HG03025 (cell line): ENCODE data around the gene ADRA1B.

ENCODE experiments used
- ATAC-seq: cut with Tn5 transposase; IDR thresholded peaks from one replicate; pipeline ENCODE4 v1.9.1; 2021; ENCODE audit warnings: mild to moderate bottlenecking, moderate library complexity; ENCODE audit not compliant: unreplicated experiment, low FRiP score

ADRA1B gene

DNA sequence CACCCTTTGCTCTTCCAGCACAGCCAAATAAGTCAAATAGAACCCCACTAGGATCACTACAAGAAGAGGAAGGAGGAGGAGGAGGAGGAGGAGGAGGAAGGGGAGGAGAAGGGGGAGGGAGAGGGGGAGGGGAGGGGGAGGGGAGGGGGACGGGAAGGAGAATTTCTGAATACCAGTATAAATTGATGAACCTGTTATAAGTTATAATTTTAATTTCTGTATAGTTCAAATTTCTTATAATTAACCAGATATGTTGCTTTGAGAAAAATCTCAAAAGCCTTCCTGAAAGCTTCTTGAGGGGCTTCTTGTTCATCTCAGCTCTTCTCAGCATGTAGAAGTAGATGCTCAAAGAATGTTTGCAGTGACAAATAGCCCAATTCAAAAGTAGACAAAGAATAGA is 15.0 kb upstream of the ADRA1B start:
- no peak for ATAC-seq

DNA sequence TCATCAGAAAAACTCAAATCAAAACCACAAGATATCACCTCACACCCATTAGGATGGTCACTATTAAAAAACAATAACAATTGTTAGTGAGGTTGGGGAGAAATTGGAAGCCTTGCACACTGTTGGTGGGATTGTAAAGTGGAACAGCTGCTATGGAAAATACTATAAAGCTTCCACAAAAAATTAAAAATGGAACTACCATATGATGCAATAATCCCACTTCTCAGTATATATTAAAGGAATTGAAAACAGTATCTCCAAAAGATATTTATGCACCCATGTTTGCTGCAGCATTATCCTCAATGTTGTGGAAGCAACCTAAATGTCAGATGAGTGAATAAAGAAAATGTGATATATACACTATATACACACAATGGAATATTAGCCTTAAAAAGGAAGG is 14.5 kb upstream of the ADRA1B start:
- ATAC-seq = no peak

DNA sequence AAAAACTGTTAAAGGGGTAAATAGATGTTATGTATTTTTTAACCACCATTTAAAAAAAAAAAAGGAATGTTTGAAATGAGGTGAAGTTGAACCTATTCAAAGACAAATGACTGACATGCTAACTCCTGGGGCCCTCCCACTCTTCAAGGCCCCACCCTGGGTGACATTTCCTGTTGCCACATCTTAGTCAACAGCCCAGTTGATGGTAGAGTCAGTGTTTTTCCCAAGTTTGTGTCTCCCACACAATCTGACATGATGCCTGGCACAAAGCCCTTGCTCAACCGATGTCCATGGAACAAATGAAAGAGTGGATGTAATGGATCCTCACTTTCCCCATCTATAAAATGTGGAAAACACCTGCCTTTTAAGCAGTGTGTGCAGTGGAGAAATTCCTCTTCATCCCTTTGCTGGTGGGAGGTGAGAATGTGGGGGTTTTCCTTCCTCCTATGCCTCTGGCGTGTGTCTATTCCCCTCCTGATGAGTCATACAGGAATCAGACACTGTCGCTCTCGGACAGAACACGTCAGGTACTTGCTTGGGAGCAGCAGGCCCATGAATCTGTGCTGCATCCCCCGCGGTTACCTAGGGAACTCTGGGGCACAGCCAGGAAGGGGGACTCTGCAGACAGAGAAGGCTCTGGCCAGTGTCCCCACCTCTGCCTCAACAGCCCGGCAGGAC is 13.7 kb upstream of the ADRA1B start:
- ATAC-seq = no peak

DNA sequence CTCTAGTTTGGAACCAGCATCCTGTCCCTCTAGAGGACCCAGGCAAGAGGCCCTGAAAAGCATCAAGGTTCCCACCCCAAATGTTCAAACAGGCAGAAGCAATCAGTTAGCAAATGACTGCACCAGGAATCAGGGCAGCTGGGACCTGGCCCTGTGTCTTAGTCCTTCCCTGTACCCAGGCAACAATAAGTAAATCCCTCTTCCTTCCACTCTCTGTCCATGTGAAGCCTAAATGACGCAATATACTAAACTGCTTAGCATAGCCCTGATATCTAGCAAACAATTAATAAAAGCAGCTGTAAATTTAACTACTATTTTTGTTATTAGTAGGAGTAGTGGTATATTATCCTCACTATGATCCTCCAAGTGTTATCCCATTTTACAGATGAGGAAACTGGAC is 13.2 kb upstream of the ADRA1B start:
- no peak for ATAC-seq

DNA sequence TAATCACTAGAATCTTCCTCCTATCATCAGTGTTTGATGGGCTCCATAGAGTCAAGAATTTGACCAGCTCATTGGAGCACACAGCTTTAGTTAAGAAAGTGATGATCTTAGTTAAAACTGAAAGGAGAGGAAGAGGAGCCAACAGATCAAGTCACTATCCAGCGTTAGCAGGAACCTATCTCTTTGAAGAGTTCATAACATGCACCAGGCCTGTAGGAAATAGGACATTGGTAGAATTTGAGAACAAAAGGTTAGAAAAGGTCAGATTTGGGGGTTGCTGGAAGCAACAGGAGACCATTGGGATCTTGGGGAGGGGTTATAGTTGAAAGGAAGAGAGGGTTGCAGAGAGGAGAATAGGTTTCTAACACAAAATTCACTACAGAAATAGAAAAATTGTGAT is 11.4 kb upstream of the ADRA1B start:
- no peak for ATAC-seq

DNA sequence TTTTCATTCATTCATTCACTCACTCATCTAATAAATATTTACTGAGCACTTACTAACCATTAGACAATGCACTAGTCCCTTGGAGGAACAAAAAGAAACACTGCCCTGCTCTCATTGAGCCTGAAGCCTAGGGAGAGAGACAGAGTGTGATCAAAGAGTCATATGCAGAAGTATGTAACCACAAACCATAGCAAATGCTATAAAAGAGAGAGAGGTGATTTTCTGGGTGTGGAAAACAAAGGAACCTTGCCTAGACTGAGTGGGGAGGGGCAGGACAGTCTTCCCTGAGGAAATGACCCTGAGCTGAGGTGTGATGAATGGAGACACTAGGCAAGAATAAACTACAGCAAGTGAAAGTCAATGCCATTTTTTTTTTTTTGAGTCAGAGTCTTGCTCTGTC is 10.8 kb upstream of the ADRA1B start:
- ATAC-seq = no peak

DNA sequence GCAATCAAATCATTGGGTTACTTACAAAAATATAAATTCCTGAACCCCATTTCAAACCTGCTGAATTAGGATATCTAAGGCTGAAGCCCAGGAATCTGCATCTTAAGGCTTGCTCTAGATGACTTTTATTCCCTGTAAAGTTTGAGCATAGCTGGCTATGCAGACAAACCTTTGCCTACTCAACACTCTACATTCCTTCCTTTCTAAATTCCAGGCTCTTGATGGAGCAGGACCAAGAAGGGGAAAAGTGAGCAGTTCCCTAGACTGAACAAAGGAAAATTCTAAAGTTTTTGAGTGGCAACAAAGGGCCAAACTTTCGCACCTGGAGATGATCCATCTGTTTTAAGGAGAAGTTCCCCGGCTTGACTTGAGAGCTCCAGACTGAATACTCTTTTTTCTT is 9.8 kb upstream of the ADRA1B start:
- no peak for ATAC-seq

DNA sequence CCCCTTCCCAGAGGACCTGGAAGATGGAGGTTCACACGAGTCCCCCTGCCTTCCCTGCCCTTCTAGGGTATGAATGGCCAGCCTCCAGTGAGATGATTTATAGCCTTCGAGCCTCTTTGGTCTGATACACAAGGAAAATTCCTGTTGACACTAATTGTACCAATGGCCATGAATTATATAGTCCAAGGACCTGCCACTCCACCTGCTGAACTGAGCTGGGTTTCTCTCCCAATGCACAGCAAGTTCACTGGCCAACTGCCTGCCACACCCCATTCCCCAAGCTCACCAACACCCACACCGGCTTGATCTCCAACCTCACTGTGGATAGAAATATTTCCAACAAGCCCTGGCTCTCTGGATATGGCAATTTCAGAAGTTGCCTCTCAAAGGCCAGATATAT is 9.3 kb upstream of the ADRA1B start:
- no peak for ATAC-seq

DNA sequence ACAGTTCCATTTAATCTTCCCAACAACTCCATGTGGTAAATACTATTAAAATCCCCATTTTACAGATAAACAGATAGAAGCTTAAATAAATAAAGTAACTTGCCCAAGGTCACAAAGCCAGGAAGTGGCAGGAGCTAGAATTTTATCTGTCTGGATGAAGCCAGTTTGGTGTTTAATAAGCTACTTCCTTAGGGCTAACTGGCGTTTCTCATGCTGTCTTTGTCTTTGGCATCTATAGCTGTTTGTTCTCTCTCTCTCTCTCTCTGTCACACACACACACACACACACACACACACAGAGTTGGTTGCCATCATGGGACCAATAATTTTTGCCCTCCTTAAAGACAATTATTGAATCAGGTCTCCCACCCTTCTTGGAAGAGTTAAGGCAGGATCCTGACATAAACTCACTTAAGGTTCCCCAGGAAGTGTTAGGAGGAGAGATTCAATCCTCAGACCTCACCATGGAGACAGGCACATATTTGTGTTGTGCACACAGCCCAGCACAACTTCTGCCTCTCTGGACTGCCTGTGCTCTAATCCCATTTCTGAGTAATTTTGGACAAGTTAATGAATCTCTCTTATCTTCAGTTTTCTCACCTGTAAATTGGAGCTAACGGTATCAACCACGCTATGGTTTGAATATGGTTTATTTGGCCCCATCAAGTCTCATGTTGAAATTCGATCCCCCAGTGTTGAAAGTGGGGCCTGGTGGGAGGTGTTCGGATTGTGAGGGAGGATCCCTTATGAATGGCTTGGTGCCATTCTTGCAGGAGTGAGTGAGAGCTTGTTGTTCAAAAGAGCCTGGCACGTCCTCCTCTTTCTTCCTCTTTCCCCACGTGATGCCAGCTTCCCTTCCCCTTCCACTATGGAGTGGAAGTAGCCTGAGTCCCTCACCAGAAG is 8.3 kb upstream of the ADRA1B start:
- ATAC-seq = no peak

DNA sequence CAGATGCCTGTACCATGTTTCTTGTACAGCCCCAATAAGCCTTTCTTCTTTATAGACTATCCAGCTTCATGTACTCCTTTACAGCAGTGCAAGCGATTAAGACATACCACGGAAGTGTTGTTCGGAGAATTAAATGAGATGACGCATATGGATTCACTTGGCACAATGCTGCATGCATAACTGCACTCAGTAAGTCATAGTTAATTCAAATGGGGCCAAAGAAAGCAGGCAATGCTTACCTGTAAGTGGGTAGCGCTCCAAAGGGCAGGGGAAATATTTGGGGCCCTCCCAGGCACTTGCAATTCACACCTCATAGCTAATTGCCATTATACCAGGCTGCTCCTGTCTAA is 7.7 kb upstream of the ADRA1B start:
- ATAC-seq = no peak

DNA sequence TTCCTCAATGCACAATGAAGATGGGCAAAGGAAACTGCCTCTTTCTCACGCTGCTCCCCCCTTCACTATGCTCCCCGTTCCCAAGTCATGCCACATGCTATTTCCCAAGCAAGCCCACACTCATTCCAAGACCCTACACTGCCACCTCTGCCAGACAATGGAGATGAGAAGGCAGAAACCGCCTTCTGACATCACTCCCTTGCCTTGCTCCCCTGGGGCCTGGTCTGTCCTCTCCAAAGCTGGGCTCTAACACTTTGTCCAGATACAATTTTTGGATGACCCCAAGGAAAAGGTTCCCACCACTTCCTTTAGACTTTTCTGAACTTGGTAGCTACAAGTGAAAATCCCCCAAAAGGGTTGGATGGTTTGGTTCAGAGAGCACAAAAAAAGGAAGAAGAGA is 7.2 kb upstream of the ADRA1B start:
- ATAC-seq = no peak

DNA sequence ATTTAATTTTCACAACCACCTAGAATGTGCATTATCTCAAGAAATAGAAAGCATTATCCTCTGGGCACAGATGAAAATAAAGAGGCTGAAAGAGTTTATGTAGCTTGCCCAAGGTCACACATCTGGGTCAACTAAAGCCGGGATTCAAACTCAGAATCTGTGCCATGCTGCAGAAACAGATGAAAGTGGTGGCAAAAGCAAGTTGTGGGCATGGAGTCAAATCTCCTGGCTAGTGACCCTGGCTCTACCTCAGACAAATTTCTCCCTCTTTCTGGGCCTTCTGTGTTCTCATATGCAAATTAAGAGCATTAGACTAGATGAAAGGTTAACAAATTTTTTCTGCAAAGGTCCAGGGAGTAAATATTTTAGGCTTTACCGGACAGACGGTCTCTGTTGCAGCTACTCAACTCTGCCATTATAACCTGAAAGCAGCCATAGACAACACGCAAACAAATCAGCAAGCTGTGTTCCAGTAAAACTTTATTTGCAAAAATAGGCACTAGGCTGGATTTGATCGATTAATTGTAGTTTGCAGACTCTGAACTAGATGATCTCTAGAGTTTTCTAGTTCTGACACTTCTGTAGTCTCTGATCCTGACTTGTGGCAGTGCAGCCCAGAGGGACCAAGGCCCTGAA is 6.0 kb upstream of the ADRA1B start:
- ATAC-seq = no peak

DNA sequence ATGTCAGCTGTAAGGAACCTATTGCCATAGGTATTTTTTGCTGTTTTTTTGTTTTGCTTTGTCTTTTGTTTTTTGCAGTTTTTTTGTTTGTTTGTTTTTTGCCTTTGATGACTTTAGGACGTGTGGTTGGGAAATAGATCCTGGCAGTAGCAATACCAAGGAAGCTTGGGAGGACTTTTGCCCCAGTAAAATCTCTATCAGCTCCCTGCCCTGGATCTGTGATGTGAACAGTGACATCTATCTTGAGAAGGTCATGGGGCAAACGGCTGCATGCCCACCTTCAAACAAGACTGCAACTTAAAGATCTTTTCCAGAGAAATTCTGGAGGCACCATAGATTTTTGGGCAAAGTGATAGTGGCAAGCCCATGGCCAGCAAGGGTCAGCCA is 5.4 kb upstream of the ADRA1B start:
- no peak for ATAC-seq

DNA sequence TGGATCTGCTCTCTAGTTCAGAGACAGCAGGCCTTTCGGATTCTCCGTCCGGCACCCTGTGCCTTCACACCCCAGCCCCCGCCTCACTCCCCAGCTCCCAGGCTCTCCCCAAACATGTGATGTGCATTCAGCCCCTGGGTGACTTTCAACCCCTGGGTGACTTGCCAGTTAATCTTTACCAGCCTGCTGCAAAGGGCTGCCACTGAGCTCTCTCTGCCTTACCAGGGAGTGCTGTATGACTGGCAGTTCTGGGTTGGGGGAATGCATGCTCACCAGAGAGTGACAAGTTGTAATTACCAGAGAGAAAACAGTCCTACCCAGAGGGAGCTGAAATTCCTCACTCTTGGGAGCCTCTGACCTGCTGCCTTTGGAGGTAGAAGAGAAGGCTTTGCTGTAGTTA is 4.9 kb upstream of the ADRA1B start:
- no peak for ATAC-seq

DNA sequence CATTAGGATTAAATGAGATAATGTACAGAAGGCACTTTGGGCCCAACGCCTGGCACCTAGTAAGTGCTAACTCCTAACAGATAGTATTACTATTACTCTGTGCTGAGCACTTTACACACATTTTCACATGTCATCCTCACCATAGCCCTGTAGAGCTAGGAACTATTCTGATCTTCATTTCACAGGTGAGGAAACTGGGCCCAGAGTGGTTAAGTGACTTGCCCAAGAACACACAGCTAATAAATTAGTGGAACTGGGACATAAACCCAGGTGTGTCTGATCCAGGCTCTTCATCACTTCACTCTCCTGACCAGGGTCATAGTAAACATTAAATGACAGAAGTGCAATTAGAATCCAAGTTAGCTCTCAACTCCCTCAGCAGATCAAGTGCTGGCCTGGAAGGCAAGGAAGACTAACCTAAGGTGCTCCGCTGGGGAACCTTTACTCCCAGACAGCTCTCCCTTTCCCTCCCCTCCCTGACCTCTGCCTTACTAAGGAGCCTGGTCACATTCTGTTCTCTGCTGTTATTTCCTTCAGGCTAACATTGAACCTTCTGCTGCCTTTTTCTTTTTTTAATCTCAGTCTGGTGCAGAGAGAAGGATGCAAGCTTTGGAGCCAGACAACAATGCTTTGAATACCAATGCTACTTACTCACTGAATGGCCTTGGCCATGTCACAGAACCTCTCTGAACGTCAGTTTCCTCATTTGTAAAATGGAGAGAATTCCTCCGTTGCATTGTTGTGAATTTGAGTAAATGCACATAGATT is 4.1 kb upstream of the ADRA1B start:
- ATAC-seq = no peak

DNA sequence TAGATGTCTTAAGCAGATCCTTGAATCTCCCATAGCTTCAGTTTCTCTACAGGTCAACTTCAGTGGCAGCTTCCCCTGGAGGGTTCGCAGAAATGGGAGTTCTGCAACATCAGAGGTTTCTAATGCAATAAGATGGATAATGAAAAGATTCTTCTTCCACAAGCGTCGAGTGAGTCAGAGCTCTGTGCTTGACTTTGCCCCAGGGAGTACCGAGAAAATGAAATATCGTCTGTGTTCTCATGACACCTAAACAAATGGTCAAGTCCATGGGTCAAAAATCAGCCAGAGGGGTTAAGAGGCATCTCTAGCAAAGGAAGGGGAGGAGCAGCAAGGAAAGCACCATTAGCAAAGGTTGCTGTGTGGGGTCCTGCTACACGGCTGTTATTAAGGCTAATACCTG is 3.2 kb upstream of the ADRA1B start:
- ATAC-seq = no peak

DNA sequence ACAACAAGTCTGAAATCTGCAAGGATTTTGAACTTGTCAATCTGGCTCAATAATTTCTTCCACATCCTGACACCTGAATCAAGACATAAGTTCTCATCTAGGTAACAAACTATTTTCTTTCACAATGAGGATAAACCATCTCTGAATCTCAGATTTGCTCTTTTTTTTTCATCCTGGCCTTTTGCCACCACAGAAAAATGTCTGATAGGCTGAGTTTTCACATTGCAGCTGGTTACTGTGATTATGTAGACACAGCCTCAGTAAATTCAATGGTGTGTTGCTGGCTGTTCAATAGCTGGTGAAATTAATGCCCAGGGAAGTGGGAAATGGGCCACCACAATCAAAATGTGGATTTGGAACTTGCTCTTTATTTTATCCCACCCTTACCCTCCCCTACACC is 2.8 kb upstream of the ADRA1B start:
- ATAC-seq = no peak

DNA sequence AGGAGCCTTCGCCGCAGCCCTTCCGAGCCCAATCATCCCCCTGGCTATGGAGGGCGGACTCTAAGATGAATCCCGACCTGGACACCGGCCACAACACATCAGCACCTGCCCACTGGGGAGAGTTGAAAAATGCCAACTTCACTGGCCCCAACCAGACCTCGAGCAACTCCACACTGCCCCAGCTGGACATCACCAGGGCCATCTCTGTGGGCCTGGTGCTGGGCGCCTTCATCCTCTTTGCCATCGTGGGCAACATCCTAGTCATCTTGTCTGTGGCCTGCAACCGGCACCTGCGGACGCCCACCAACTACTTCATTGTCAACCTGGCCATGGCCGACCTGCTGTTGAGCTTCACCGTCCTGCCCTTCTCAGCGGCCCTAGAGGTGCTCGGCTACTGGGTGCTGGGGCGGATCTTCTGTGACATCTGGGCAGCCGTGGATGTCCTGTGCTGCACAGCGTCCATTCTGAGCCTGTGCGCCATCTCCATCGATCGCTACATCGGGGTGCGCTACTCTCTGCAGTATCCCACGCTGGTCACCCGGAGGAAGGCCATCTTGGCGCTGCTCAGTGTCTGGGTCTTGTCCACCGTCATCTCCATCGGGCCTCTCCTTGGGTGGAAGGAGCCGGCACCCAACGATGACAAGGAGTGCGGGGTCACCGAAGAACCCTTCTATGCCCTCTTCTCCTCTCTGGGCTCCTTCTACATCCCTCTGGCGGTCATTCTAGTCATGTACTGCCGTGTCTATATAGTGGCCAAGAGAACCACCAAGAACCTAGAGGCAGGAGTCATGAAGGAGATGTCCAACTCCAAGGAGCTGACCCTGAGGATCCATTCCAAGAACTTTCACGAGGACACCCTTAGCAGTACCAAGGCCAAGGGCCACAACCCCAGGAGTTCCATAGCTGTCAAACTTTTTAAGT is 819 bp downstream of the ADRA1B start:
- no peak for ATAC-seq

DNA sequence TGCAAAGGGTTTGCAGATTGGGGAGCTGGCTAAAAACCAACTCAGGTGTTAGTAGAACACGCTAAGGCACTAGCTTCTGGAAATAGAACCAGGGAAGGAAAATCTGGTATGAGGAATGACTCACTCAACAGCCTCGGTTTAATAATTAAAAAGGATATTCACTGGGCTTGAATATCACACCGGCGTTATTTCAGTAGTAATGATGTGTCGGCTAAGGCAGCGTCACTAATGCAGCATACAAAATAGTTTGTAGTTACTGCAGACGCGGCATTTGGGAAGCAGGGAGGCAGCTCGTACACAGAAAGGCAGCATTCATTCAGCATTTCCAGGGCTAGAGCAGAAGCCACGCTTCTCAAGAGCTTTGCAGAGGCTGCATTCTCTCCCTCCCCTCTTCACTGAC is 1.7 kb downstream of the ADRA1B start:
- ATAC-seq = no peak

DNA sequence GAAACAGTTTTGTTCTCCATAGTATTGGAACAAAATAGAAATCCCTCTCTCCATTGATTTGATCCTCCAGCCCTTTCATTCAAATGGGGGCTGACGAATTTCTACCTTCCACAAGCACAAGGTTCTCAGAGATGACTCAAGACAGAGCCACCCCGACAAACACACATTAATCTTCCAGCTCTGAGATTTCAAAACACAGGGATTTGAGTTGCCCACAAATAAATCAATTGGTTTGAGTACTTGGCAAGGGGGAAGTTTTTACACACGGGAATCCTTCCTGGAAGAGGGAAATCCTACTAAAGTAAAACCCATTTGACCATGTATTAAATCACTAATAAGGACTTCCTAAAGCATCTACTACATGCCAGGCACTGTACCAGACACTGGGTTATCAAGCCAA is 5.4 kb downstream of the ADRA1B start:
- no peak for ATAC-seq
